ENCODE data around the gene LDLRAD3. TPM values are rescaled to one million over a fixed set of nuclear protein-coding genes. Genes with fewer than 3 reads are reported as not detected.
"Not testable (repeated sequence)": the region's sequence is repeated elsewhere in the genome, so short reads cannot be mapped to it uniquely, and the experiment has no call there.

LDLRAD3 gene
- total RNA-seq, 1 donor from 2014 or later: 0.98 TPM

DNA sequence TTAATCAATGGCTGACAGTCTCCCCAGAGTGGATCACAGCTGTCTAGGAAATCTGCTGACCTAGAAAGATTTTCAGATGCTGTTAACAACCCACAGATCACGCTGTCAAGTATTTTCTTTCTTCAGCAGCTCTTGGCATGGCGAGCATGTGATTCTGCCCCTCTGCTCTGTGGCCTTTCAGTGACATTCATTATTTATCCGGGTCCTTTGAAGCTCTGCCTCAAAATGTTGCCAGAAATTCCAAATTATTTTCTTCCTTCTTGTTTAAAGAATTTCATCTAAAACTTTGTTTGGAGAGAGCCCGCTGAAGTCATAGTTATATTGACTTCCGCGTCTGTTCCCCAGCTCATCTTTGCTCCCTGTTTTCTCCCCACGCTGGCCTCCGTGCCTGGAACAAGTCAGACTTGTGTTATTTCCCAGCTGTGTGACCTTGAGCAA is 211.3 kb downstream of the LDLRAD3 start:
- ATAC-seq: no peak

GRCh38 chr11:36155770-36156160 is 211.9 kb downstream of the LDLRAD3 start:
- DNase-seq (ENCODE audit: low spot score): no peak
- no peak for ATAC-seq

More for the DNA sequence above, 211.3 kb downstream of the LDLRAD3 start:
- DNase-seq (ENCODE audit: low spot score): no peak

DNA sequence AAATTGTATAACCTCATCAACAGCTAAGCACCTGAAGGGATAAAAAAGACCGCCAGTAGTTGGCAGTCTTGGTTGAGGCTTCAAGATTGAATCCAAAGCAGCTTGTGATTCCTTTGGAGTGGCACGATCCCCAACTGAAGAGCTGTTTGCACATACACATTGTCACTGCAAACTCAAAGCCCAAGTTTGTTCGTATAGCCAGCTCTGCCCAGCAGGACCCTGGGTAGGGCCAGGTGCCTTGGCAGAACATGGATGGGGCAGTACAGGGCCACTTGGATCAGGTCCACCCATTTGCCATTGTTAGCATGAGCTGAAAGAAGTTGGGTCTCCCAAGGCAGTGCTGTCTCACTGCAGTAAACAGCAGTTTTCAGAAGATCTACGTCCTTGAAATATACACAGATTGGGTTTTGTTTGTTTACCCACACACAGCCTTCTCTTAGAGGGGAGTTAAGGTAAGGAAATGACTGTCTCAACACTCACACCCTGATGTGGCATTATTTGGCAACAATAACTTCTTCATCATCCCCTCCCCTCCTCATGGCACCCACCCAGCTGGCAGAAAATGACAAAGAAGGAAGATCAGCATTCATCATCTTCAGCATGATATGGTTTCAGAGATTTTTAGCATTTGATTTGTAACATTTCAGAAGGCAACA is 212.4 kb downstream of the LDLRAD3 start:
- no peak for DNase-seq (ENCODE audit: low spot score)
- ATAC-seq: no peak

GRCh38 chr11:36156817-36157519 is 213.1 kb downstream of the LDLRAD3 start:
- no peak for ATAC-seq
- no peak for DNase-seq (ENCODE audit: low spot score)

- ATAC-seq (no peak), DNase-seq (ENCODE audit: low spot score) (no peak)
These were observed 216.2 kb downstream of the LDLRAD3 start for GRCh38 chr11:36160091-36160490.

GRCh38 chr11:36161572-36161971 is 217.7 kb downstream of the LDLRAD3 start:
- DNase-seq (ENCODE audit: low spot score): no peak
- ATAC-seq: no peak

DNA sequence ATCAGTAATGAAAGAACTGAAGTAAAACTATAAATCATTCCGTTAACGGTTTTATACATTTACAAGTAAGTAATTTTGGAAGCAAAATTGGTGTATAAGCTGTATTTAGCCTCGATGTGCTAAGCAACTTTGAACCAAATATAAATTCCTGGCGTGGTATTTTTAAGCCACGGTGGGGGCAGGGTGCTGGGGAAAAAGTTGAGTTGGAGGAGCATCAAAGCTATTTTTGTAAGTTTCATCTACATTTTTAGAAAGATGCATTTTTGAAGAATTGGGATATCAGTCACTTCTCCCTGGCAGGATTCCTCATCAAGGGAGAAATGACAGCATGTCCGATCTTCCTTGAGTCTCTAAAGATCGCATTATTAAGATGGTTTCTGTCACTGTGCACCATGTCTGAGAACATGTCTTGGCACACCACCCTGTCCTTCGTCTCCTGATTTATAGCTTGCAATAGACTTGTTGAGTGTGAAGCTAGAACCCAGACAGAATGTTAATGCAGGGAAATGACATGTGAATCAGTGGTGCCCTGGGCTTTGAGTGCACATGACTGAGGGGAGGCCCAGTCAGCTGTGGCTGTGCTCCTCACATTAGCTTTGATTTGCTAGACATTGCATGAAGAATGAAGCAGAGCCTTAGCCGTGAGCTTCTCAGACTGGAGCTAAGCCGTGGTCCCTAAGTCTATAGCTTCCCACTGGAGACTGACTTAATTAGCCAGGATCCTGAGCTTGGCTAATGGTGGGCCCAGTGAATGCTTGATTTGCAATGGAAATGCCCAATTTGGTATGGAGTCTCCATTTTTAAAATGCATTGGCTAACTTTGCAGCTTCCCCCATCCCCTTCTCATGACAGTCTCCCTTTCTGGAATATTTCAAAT is 218.4 kb downstream of the LDLRAD3 start:
- DNase-seq (ENCODE audit: low spot score): no peak
- ATAC-seq: no peak

DNA sequence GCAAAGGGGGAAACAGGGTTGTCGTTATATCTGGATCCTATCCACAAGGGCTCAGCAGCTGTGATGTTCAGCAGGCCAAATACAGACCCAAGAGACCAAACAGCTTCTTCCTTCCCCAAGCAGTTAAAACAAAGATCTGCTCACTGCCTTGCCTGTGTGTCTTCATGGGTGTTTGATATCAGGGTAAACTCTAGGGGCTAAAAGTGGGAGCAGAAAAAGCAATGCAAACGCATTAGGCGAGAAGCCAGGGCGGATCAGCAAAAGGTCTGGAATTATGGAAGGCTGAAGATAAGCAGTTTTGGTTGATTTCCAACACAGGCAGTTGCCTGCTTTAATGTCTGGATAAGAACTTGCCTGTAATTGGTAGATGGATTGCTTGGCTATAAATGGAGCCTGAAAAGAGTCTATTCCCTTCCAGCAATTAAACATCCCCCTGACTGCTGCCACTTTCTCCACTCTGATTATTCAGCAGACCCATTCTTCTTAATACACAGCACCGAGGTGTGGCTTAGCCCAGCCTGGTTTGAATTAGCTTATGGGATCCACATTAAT is 219.1 kb downstream of the LDLRAD3 start:
- no peak for ATAC-seq
- DNase-seq (ENCODE audit: low spot score): no peak

GRCh38 chr11:36164506-36165250 is 220.8 kb downstream of the LDLRAD3 start:
- ATAC-seq (no peak), DNase-seq (ENCODE audit: low spot score) (no peak)

DNA sequence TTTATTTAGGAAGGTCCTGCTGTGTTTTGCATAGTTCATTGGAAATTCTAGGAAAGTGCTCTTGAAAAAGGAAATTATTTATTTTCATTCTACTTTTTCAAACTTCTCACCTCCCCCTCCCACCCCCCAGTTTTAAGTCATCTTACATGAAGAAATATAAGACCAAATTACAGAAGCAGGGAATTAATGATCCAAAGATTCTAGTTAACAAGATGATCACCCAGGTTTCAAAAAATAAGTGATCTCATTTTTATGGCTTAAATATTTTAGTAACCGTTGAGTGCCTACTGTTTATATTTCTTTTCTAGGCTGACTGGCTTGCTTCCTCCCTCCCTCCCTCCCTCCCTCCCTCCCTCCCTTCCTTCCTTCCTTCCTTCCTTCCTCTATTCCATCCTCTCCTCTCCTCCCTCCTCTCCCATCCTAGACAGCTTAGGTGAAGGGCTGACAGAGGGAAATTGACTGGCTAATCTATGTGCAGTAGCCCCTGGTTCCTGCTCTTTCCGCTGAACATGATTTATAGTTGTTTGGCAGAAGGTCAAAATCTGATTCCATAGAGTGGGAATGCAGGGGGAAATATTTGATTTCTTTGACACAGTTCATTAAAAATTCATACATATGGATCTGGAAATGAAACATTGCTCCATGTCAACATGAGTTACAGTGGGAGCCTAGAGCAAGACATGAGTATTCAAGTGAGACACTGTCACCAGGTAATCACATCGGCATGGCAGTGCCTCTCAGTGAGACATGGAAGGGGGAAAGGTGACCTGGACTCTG is 221.9 kb downstream of the LDLRAD3 start:
- ATAC-seq: no peak
- DNase-seq (ENCODE audit: low spot score): no peak

DNA sequence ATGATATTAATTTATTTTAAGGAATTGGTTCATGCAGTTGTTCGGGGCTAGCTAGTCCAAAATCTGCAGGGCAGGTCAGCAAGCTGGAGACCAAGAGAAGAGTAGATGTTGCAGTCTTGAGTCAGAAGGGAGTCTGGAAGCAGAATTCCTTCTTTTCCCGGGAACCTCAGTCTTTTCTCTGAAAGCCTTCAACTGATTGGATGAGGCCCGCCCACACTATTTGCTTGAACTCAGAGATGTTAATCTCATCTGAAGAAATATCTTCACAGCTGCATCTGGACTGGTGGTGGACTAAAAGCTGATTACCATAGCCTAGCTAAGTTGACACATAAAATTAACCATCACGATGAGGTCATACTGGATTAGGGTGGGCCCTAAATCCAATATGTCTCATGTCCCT is 223.2 kb downstream of the LDLRAD3 start:
- no peak for ATAC-seq

DNA sequence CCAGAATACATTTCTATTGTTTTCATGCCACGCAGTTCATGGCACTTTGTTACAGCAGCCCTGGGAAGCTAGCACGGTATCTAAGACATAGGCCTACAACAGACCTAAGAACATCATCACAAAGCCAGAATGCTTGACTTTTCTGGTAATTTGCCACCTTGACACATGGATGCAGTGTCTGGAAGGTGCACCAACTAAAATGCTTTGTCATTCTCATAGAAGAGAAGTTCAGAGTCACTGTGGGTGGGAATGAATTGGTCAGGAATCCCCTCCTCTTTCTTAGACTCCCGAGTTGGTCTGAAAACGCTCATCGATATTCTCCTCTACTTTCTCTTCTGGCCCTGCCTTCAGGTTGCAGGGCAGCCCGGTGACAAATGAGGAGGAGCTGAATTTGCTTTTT is 223.9 kb downstream of the LDLRAD3 start:
- DNase-seq (ENCODE audit: low spot score): no peak
- ATAC-seq: no peak

More for the DNA sequence above, 223.2 kb downstream of the LDLRAD3 start:
- no peak for DNase-seq (ENCODE audit: low spot score)

- DNase-seq (ENCODE audit: low spot score): no peak
- ATAC-seq: no peak
These were observed 234.0 kb downstream of the LDLRAD3 start for GRCh38 chr11:36177836-36178235.

DNA sequence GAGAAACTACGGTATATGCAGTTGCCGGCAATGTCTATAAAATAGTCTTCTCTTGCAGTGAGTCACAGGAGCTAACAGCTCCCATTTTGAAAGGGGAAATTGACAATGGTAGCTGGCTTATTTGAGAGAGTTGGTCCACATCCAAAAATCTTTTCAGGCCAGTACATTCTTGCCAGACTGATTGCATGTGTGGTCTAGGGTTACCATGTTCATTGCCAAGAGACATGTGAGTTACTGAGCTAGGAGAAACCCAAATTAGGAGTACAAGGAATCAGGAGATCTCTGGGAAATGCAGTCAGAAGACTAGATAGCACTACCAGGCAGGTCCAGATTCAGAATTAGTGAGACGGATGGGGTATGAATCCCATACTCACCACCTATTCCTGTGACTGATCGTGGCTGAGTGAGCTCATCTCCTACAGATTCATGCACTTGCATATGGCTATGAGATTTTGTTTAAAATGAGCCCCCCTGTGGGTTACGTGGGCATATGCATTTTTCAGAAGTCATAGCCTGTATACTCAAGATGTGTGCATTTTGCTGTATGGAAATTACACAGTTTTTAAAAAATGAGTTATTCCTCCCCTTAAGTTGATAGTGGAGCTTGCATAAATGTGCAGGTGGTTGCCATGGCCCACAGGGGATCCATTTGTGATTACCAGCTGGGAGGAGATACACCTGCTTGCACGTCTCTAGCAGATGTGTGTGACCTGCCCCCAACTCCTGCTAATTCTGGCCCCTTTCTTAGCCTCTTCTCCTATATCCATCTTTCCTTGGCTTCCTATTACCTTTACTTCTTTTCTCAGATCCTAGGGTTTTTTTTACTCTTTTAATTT is 242.7 kb downstream of the LDLRAD3 start:
- ATAC-seq (no peak), DNase-seq (ENCODE audit: low spot score) (no peak)

DNA sequence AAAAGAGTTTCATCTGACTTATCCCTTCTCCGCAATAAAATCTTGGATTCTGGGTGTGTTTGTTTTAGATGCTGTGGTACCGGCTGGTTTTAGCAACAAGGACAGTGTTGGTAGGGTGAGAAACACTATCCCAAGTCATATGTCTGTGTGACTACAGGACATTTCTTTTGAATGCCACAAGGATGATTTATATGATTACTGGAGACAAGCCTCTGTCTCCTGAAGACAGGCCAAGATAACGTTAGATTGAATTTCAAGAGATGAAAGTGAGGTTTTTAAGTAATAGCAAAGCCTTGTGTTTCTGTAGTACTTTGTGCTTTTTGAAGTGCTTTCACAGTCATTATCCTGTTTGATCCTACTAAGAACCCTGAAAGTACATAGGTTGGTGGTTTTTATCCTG is 243.8 kb downstream of the LDLRAD3 start:
- no peak for DNase-seq (ENCODE audit: low spot score)
- no peak for ATAC-seq

DNA sequence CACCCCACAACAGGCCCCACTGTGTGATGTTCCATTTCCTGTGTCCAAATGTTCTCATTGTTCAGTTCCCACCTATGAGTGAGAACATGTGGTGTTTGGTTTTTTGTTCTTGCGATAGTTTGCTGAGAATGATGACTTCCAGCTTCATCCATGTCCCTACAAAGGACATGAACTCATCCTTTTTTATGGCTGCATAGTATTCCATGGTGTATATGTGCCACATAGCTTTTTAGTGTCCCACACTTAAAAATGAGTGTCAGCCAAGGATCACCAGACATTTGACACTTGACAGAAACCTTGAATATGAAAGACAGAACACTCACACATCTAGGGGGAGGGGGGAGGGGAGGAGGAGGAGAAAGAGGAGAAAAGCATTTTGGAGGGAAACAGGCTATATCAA is 245.9 kb downstream of the LDLRAD3 start:
- not testable (repeated sequence) for DNase-seq (ENCODE audit: low spot score); ATAC-seq

GRCh38 chr11:36191941-36192340 is 248.1 kb downstream of the LDLRAD3 start:
- DNase-seq (ENCODE audit: low spot score): no peak
- ATAC-seq: no peak

DNA sequence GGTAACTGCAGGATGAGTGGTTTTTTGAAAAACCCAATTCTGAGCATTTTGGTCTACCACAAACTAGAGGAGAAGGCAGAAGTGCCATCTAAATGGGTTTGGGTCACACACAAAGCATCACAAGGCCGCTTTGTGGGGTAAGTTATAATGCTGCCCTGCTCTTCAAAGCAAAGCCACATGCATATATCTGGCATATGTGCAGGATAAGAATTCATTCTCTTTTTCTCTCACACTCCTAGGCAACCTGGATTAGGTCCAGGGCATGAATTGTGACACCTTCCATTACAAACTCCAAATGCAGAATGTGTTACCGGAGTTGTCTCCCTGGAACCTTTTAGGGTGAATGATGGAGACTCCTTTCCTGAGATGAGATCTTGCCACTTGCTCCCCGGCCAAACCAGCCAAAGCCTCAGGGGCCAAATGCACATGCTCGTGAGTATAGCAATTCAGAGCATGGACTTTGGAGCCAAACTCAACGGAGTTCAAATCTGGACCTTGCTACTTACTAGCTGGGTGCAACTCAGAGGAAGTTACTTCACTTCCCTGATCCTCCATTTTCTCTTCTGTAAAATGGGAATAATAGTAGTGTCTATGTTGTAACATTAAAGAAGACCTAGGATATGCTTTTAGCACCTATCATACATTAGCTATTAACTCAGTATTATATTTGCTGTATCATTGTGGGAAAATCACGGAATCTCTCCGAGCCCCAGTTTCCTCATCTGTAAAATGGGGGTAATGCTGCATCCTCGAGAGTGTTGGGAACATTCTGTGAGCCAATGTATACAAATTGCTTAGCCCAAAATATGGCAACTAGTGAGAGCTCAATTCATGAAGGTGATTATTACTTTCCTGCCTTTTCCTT is 248.8 kb downstream of the LDLRAD3 start:
- peak; percentile 71 for ATAC-seq
- DNase-seq (ENCODE audit: low spot score): no peak

All from left lobe of liver (tissue), 2 donors.